ENCODE measurements around the gene PLXNA4.

Gene PLXNA4

DNA sequence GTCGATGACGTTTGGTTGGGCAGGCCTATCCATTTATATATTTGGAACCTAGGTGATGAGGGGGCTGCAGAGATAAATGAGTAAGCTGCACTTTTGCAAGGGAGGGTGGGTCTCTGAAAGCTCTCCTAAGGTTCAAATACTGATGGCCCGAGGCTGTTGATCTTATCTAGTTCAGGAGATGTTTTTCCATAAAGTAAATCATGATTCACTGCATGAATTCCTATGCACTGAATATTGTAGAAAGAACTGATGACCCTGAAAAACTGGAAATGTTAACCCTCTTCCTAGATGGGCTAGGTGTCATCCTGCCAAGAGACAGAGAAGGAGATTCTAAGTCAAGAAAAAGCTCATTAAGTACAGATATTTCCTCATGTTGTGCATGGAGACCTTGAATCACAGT lies 459.9 kb downstream of the PLXNA4 start:
- ChIA-PET POLR2A (no interaction called here), CTCF (interaction anchor here (1.4 kb wide), 1 partner anchor 12 kb away, joined by 3 read pairs; no protein-coding TSS in a partner anchor)

More for the DNA sequence above, 459.9 kb downstream of the PLXNA4 start:
- no peak overlapping the region for H3K4me3 ChIP-seq (ENCODE audit: low read depth, low read length)
- no peaks in the 10 kb centered on the region for H3K9me3 ChIP-seq (ENCODE audit: control insufficient read depth, insufficient read depth, low read depth, low read length)
- H3K4me1 ChIP-seq (ENCODE audit: control insufficient read depth, insufficient read depth, low read length), result peaks cover 5% of the 10 kb centered on the region
- no peaks in the 10 kb centered on the region for H3K36me3 ChIP-seq (ENCODE audit: control insufficient read depth in 2 of 2, insufficient read depth in 1 of 2, low read length in 2 of 2)
- TF ChIP-seq, protein P1, sequence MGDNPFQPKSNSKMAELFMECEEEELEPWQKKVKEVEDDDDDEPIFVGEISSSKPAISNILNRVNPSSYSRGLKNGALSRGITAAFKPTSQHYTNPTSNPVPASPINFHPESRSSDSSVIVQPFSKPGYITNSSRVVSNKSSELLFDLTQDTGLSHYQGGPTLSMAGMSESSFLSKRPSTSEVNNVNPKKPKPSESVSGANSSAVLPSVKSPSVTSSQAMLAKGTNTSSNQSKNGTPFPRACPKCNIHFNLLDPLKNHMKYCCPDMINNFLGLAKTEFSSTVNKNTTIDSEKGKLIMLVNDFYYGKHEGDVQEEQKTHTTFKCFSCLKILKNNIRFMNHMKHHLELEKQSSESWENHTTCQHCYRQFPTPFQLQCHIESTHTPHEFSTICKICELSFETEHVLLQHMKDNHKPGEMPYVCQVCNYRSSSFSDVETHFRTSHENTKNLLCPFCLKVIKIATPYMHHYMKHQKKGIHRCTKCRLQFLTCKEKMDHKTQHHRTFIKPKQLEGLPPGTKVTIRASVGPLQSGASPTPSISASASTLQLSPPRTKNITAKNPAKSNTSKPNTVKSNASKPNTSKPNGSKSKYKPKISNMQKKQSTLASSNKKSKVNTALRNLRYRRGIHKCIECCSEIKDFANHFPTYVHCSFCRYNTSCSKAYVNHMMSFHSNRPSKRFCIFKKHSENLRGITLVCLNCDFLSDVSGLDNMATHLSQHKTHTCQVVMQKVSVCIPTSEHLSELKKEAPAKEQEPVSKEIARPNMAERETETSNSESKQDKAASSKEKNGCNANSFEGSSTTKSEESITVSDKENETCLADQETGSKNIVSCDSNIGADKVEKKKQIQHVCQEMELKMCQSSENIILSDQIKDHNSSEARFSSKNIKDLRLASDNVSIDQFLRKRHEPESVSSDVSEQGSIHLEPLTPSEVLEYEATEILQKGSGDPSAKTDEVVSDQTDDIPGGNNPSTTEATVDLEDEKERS (tag by site-specific recombination; IDR thresholded peaks at IDR 0.05), result no peak
- TF ChIP-seq FEZF1 (tag by site-specific recombination; IDR thresholded peaks at IDR 0.05), result no peak
- no peak for TF ChIP-seq ZNF530 (tag by site-specific recombination; IDR thresholded peaks at IDR 0.05; ENCODE audit: low read depth)
- no peak for TF ChIP-seq TSHZ1 (tag by site-specific recombination; IDR thresholded peaks at IDR 0.05; ENCODE audit: borderline replicate concordance)
- TF ChIP-seq ZFP37 (tag by site-specific recombination; IDR thresholded peaks at IDR 0.05), result no peak
- no peak for TF ChIP-seq SP3 (tag by site-specific recombination; IDR thresholded peaks at IDR 0.05)
- TF ChIP-seq KLF7 (tag by site-specific recombination; IDR thresholded peaks at IDR 0.05; ENCODE audit: borderline replicate concordance), result no peak
- TF ChIP-seq OSR2 (tag by site-specific recombination; IDR thresholded peaks at IDR 0.05), result no peak
- TF ChIP-seq, protein P2, sequence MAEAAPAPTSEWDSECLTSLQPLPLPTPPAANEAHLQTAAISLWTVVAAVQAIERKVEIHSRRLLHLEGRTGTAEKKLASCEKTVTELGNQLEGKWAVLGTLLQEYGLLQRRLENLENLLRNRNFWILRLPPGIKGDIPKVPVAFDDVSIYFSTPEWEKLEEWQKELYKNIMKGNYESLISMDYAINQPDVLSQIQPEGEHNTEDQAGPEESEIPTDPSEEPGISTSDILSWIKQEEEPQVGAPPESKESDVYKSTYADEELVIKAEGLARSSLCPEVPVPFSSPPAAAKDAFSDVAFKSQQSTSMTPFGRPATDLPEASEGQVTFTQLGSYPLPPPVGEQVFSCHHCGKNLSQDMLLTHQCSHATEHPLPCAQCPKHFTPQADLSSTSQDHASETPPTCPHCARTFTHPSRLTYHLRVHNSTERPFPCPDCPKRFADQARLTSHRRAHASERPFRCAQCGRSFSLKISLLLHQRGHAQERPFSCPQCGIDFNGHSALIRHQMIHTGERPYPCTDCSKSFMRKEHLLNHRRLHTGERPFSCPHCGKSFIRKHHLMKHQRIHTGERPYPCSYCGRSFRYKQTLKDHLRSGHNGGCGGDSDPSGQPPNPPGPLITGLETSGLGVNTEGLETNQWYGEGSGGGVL (tag by site-specific recombination; IDR thresholded peaks at IDR 0.05), result no peak
- TF ChIP-seq ZNF112 (tag by site-specific recombination; IDR thresholded peaks at IDR 0.05), result no peak
- no peak for TF ChIP-seq ZBTB10 (tag by site-specific recombination; IDR thresholded peaks at IDR 0.05)
- no peak for TF ChIP-seq ZNF548 (tag by site-specific recombination; IDR thresholded peaks at IDR 0.05)
- TF ChIP-seq PRDM6 (tag by site-specific recombination; IDR thresholded peaks at IDR 0.05), result no peak
- no peak for TF ChIP-seq IKZF3 (tag by site-specific recombination; IDR thresholded peaks at IDR 0.05)
- no peak for TF ChIP-seq ZNF391 (tag by site-specific recombination; IDR thresholded peaks at IDR 0.05; ENCODE audit: borderline replicate concordance, low read depth)
- no peak for TF ChIP-seq SP7 (tag by site-specific recombination; IDR thresholded peaks at IDR 0.05)
- TF ChIP-seq ZNF221 (tag by site-specific recombination; IDR thresholded peaks at IDR 0.05; ENCODE audit: borderline replicate concordance), result no peak
- no peak overlapping the region for H3K27ac ChIP-seq (ENCODE audit: extremely low read depth, low read depth, low read length)

Data from HEK293 (cell line).